Endodermal cell (in vitro differentiated cells): ENCODE results near the gene CCDC9. TPM values are rescaled to one million over a fixed set of nuclear protein-coding genes. Genes with fewer than 3 reads are reported as not detected.

Experiments used
- DNase-seq: peaks from one replicate; pipeline ENCODE4 v3.0.0-alpha.2; 2017
- H3K27ac ChIP-seq: 2 replicates; pipeline ENCODE4 v1.5.1; 2013; ENCODE audit warnings: mild to moderate bottlenecking, low read depth, low read length, moderate library complexity
- H3K27me3 ChIP-seq: 2 replicates; pipeline ENCODE4 v1.6.1; 2013; ENCODE audit warnings: mild to moderate bottlenecking, low read length, moderate library complexity; ENCODE audit not compliant: insufficient read depth, control insufficient read depth, poor library complexity, severe bottlenecking
- H3K36me3 ChIP-seq: 2 replicates; pipeline ENCODE4 v1.7.0; 2013; ENCODE audit warnings: mild to moderate bottlenecking, low read length, moderate library complexity; ENCODE audit not compliant: control insufficient read depth, insufficient read depth
- H3K4me1 ChIP-seq: one replicate; pipeline ENCODE4 v1.7.0; 2013; ENCODE audit warnings: low read length; ENCODE audit not compliant: control insufficient read depth, insufficient read depth
- H3K4me3 ChIP-seq: 2 replicates; pipeline ENCODE4 v1.5.1; 2013; ENCODE audit warnings: mild to moderate bottlenecking, low read length, moderate library complexity
- H3K9ac ChIP-seq: 2 replicates; pipeline ENCODE4 v1.6.1; 2013; ENCODE audit warnings: mild to moderate bottlenecking, low read length, moderate library complexity; ENCODE audit not compliant: poor library complexity, severe bottlenecking; ENCODE audit errors: extremely low read depth
- H3K9me3 ChIP-seq: 2 replicates; pipeline ENCODE4 v1.6.1; 2013; ENCODE audit warnings: mild to moderate bottlenecking, low read length, moderate library complexity; ENCODE audit not compliant: control insufficient read depth
- H3K27ac Mint-ChIP-seq: 2 replicates; pipeline ENCODE4 v1.8.0; 2020; ENCODE audit warnings: mixed read lengths
- H3K27me3 Mint-ChIP-seq: 2 replicates; pipeline ENCODE4 v1.8.0; 2021; ENCODE audit warnings: mild to moderate bottlenecking, mixed read lengths; ENCODE audit not compliant: insufficient read depth
- H3K36me3 Mint-ChIP-seq: 2 replicates; pipeline ENCODE4 v1.8.0; 2020; ENCODE audit warnings: low read depth, mixed read lengths
- H3K4me1 Mint-ChIP-seq: 2 replicates; pipeline ENCODE4 v1.8.0; 2020; ENCODE audit warnings: mixed read lengths
- H3K4me3 Mint-ChIP-seq: 2 replicates; pipeline ENCODE4 v1.8.0; 2020; ENCODE audit warnings: mild to moderate bottlenecking, moderate library complexity, mixed read lengths
- H3K9me3 Mint-ChIP-seq: 2 replicates; pipeline ENCODE4 v1.8.0; 2020; ENCODE audit warnings: mild to moderate bottlenecking, mixed read lengths
- WGBS, 2 experiments: methylation state at CpG; one replicate each; pipeline versions ENCODE4 v1.1.5 to v1.1.7; 2013; ENCODE audit warnings: missing lambda C conversion rate in 2 of 2, mixed read lengths in 1 of 2; ENCODE audit not compliant: insufficient coverage in 1 of 2, insufficient read length in 1 of 2; 5-methylcytosine and 5-hydroxymethylcytosine counted together
- total RNA-seq, 2 donors: library from RNA; stranded (reverse); fragmentation: NEBNext Ultra II Directional in 1 of 2; extraction: Animal tissue kit (Norgen Biotek cat#: 25700) in 1 of 2; gene quantifications; 2 replicates in 1 of 2; 3 replicates in 1 of 2; pipeline ENCODE4 v1.2.1, GENCODE V29; 2021
- TF ChIP-seq, protein P1 (sequence below): fragments of 200-600 bp; sonication (generic); conservative IDR thresholded peaks from 2 replicates; pipeline ENCODE4 v1.5.0; 2021; ENCODE audit warnings: antibody characterized with exemption, mild to moderate bottlenecking

CCDC9 gene
- total RNA-seq, 2 donors from 2014 or later, result 33.8 to 46.2 TPM

DNA sequence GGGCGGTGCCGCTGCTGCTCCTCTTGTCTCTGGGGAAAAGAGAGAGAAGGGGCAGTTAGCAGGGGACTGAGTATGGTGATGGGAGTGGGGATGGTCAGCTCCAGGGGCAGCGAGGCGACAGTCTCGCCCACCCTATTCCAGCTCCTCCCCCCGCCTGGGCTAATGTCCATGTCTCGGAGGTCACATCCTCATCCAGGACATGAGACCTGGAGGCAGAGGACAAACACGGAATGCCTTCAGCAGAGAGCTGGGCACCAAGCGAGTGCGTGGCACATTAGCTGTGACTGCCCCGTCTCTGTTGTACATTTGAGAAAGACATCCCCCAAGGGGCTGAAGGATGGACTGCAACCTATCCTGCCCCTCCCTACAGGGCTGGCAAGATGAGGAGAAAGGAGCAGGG, 34.4 kb upstream of the CCDC9 start:
- Histone ChIP-seq H3K4me1 (peaks cover 4% of the 10 kb centered on the region), H3K9ac (no peak overlapping the region), H3K27me3 (no peaks in the 10 kb centered on the region), H3K9me3 (no peaks in the 10 kb centered on the region), H3K4me3 (no peak overlapping the region), H3K27ac (no peak overlapping the region), H3K36me3 (peaks cover 39% of the 10 kb centered on the region)
- H3K4me1 Mint-ChIP-seq, result peaks cover 9% of the 10 kb centered on the region
- no peaks in the 10 kb centered on the region for H3K27me3 Mint-ChIP-seq
- WGBS, 2 experiments, result 91 to 94% methylated on average over 6 to 11 of the region's 11 CpGs
- H3K4me3 Mint-ChIP-seq, result no peak overlapping the region
- DNase-seq, result no peak
- no peak overlapping the region for H3K27ac Mint-ChIP-seq
- H3K9me3 Mint-ChIP-seq, result no peaks in the 10 kb centered on the region
- TF ChIP-seq, protein P1, sequence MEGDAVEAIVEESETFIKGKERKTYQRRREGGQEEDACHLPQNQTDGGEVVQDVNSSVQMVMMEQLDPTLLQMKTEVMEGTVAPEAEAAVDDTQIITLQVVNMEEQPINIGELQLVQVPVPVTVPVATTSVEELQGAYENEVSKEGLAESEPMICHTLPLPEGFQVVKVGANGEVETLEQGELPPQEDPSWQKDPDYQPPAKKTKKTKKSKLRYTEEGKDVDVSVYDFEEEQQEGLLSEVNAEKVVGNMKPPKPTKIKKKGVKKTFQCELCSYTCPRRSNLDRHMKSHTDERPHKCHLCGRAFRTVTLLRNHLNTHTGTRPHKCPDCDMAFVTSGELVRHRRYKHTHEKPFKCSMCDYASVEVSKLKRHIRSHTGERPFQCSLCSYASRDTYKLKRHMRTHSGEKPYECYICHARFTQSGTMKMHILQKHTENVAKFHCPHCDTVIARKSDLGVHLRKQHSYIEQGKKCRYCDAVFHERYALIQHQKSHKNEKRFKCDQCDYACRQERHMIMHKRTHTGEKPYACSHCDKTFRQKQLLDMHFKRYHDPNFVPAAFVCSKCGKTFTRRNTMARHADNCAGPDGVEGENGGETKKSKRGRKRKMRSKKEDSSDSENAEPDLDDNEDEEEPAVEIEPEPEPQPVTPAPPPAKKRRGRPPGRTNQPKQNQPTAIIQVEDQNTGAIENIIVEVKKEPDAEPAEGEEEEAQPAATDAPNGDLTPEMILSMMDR, result no peak
- H3K36me3 Mint-ChIP-seq, result peaks cover 18% of the 10 kb centered on the region

DNA sequence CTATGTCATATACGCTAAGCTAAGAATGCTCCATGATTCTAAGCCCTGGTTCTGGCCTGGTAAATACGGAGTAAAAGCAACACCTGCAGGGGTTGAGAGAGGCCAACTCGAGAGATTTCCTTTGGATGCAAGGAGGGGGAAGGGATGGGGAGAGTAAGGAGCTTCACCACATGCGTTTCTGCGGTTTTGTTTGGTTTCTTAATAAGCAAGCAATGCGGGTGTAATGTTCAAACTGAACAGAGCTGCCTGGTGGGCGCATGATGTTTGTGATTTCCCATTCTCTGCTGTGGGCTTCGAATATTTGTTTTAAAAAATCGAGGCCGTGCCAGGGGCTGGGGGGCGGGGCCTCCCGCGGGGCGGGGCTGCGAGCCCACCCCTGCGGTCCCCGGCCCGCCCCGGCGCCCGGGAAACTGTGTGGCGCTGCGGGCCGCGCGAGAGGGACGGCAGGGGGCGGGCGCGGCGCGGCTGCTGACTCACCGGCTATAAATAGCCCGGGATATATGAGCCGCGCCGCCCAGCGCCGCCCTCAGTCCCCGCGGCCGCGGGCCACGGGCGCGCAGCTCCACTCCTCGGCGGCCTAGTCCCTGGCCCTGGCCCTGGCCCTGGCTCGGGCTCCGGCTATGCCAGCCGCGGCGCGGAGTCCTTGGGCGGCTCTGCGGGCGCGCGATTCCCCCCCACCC, 30.4 kb upstream of the CCDC9 start:
- peaks cover 7% of the 10 kb centered on the region for H3K4me1 ChIP-seq
- Mint-ChIP-seq H3K4me1 (peaks cover 10% of the 10 kb centered on the region), H3K27me3 (no peaks in the 10 kb centered on the region), H3K36me3 (peaks cover 15% of the 10 kb centered on the region), H3K4me3 (peak overlapping the region; percentile 16), H3K27ac (peak overlapping the region; percentile 84), H3K9me3 (no peaks in the 10 kb centered on the region)
- H3K27me3 ChIP-seq, result no peaks in the 10 kb centered on the region
- 5 to 27% methylated on average over 7 to 59 of the region's 59 CpGs for WGBS, 2 experiments
- H3K9ac ChIP-seq, result peak overlapping the region; percentile 62
- peaks cover 30% of the 10 kb centered on the region for H3K36me3 ChIP-seq
- H3K9me3 ChIP-seq, result no peaks in the 10 kb centered on the region
- peak; percentile 96 for DNase-seq
- H3K27ac ChIP-seq, result peak overlapping the region; percentile 94
- H3K4me3 ChIP-seq, result peak overlapping the region; percentile 95
- TF ChIP-seq, protein P1, result peak; percentile 50

DNA sequence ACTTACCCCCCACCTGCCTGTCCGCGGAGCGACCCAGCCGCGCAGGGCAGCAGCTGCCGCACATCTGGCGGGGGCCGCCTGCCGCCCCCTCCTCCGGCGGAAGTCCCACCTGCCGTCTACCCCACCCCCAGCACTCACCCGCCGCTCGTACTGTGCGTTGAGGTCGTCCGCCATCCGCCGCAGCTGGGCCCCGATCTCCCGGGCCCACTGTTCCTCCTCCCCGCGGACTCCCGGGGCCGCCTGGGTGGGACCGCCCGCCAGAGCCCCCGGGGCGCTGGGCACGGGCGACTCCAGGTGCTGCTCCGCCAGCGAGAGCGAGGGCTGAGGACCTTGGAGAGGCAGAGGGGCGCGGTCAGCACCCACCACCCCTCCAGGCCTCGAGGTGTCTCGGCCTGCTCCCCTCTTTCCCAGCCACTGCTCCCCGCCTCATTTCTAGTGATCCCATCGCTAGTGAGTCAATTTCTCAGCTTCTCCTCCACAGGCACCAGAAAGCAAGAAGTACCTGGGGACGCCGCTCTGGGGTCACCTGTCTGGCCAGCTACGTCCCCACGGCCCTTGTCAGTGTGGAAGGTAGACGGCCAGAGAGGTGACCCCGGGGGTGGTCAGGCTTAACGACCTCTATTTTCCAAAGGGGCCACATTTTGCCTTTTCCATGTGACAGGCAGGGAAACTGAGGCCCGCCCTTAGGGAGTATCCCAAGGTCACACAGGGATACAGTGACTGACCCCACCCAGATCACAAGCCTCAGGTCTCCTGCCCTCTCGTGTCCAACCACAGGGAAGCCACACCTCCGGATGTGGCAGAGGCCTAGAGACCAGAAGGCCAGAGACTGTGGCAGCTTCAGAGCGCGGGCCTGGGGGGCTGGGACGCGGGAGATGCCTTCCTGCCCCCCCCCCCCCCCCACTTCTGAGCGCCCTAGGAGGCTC, 29.6 kb upstream of the CCDC9 start:
- Mint-ChIP-seq H3K4me1 (peaks cover 14% of the 10 kb centered on the region), H3K27ac (peak overlapping the region; percentile 92), H3K36me3 (peaks cover 13% of the 10 kb centered on the region), H3K27me3 (no peaks in the 10 kb centered on the region), H3K4me3 (no peak overlapping the region), H3K9me3 (no peaks in the 10 kb centered on the region)
- Histone ChIP-seq H3K27me3 (no peaks in the 10 kb centered on the region), H3K9ac (peak overlapping the region; percentile 62), H3K9me3 (no peaks in the 10 kb centered on the region), H3K36me3 (peaks cover 27% of the 10 kb centered on the region), H3K4me1 (peaks cover 12% of the 10 kb centered on the region), H3K27ac (peak overlapping the region; percentile 94), H3K4me3 (peak overlapping the region; percentile 95)
- TF ChIP-seq, protein P1, result no peak
- no peak for DNase-seq
- 10 to 14% methylated on average over 10 to 53 of the region's 56 CpGs for WGBS, 2 experiments
